BLaER1 treated with 17β-estradiol and CSF1 and Interleukin-3, amounts not matched to agents 10 nM and 100 nM (cell line): ENCODE measurements around the gene COA4.
A peak's percentile ranks its signal among the peaks of the same experiment; 100 is the strongest.
"Not testable (repeated sequence)": the region's sequence is repeated elsewhere in the genome, so short reads cannot be mapped to it uniquely, and the experiment has no call there.

Source experiments
- H3K27ac ChIP-seq, 11 experiments: shearing (Covaris generic); formaldehyde crosslinking; 2 replicates each; pipeline ENCODE4 v1.8.1; 2022
- H3K27me3 ChIP-seq, 11 experiments: shearing (Covaris generic); formaldehyde crosslinking; 2 replicates each; pipeline ENCODE4 v1.8.1; 2022
- H3K36me3 ChIP-seq, 11 experiments: shearing (Covaris generic); formaldehyde crosslinking; 2 replicates each; pipeline ENCODE4 v1.8.1; 2022
- H3K4me1 ChIP-seq, 10 experiments: shearing (Covaris generic); formaldehyde crosslinking; 2 replicates each; pipeline ENCODE4 v1.8.1; 2022
- H3K4me2 ChIP-seq, 11 experiments: shearing (Covaris generic); formaldehyde crosslinking; 2 replicates each; pipeline ENCODE4 v1.8.1; 2022
- H3K4me3 ChIP-seq, 10 experiments: shearing (Covaris generic); formaldehyde crosslinking; 2 replicates each; pipeline ENCODE4 v1.8.1; 2022
- H3K9ac ChIP-seq, 11 experiments: shearing (Covaris generic); formaldehyde crosslinking; 2 replicates each; pipeline ENCODE4 v1.8.1; 2022
- H3K9me3 ChIP-seq, 11 experiments: shearing (Covaris generic); formaldehyde crosslinking; replicated peaks in 1 of 11; 2 replicates each; pipeline ENCODE4 v1.8.1; 2022
- H4K20me1 ChIP-seq, 11 experiments: shearing (Covaris generic); formaldehyde crosslinking; 2 replicates each; pipeline ENCODE4 v1.8.1; 2022
- Cebpa-rat ChIP-seq, 11 experiments: shearing (Covaris generic); IDR thresholded peaks; 2 replicates each; pipeline ENCODE4 v1.8.1; 2022

COA4 gene

GRCh38 chr11:73893041-73893440 lies 16.4 kb upstream of the COA4 start:
- no peaks in the 10 kb centered on the region for H3K4me1 ChIP-seq
- H3K9me3 ChIP-seq: peaks cover 0 to 6% (median 0%) of the 10 kb centered on the region in 11 experiments; a peak in 2 of 22 replicates
- no peak overlapping the region for H3K9ac ChIP-seq
- TF ChIP-seq Cebpa-rat (IDR thresholded peaks at IDR 0.05): no peak
- H3K27me3 ChIP-seq: no peaks in the 10 kb centered on the region
- H3K4me2 ChIP-seq: no peak overlapping the region
- H3K4me3 ChIP-seq: no peak overlapping the region
- no peak overlapping the region for H3K27ac ChIP-seq
- no peaks in the 10 kb centered on the region for H4K20me1 ChIP-seq
- peaks cover 37 to 78% (median 63%) of the 10 kb centered on the region in 11 experiments for H3K36me3 ChIP-seq

- H3K9me3 ChIP-seq: no peaks in the 10 kb centered on the region
- H3K4me3 ChIP-seq: no peak overlapping the region
- peaks cover 0 to 8% (median 0%) of the 10 kb centered on the region in 10 experiments; a peak in 2 of 20 replicates for H3K4me1 ChIP-seq
- no peak overlapping the region for H3K27ac ChIP-seq
- H3K9ac ChIP-seq: no peak overlapping the region
- TF ChIP-seq Cebpa-rat (IDR thresholded peaks at IDR 0.05): no peak
- H3K4me2 ChIP-seq: no peak overlapping the region
- no peaks in the 10 kb centered on the region for H3K27me3 ChIP-seq
- H4K20me1 ChIP-seq: no peaks in the 10 kb centered on the region
- H3K36me3 ChIP-seq: peaks cover 44 to 83% (median 65%) of the 10 kb centered on the region in 11 experiments; a peak in 21 of 22 replicates
Measured at GRCh38 chr11:73889536-73889935, 12.9 kb upstream of the COA4 start.

GRCh38 chr11:73889019-73889418 lies 12.4 kb upstream of the COA4 start:
- H3K27me3 ChIP-seq: no peaks in the 10 kb centered on the region

GRCh38 chr11:73888244-73888643 lies 11.6 kb upstream of the COA4 start:
- Histone ChIP-seq H3K4me2 (no peak overlapping the region), H3K9ac (no peak overlapping the region), H3K27ac (no peak overlapping the region), H3K4me1 (peaks cover 0 to 8% (median 0%) of the 10 kb centered on the region in 10 experiments; a peak in 2 of 20 replicates), H4K20me1 (no peaks in the 10 kb centered on the region), H3K36me3 (peaks cover 46 to 84% (median 66%) of the 10 kb centered on the region in 11 experiments), H3K4me3 (no peak overlapping the region), H3K27me3 (no peaks in the 10 kb centered on the region), H3K9me3 (no peaks in the 10 kb centered on the region)
- no peak for TF ChIP-seq Cebpa-rat (IDR thresholded peaks at IDR 0.05)

More at GRCh38 chr11:73889019-73889418, 12.4 kb upstream of the COA4 start:
- H4K20me1 ChIP-seq: no peaks in the 10 kb centered on the region
- H3K9ac ChIP-seq: no peak overlapping the region
- H3K9me3 ChIP-seq: no peaks in the 10 kb centered on the region
- TF ChIP-seq Cebpa-rat (IDR thresholded peaks at IDR 0.05): no peak
- peaks cover 47 to 84% (median 66%) of the 10 kb centered on the region in 11 experiments for H3K36me3 ChIP-seq
- H3K4me2 ChIP-seq: no peak overlapping the region
- no peak overlapping the region for H3K4me3 ChIP-seq
- H3K27ac ChIP-seq: no peak overlapping the region
- peaks cover 0 to 8% (median 0%) of the 10 kb centered on the region in 10 experiments; a peak in 2 of 20 replicates for H3K4me1 ChIP-seq

- no peaks in the 10 kb centered on the region for H3K9me3 ChIP-seq
- H3K36me3 ChIP-seq: peaks cover 23 to 55% (median 38%) of the 10 kb centered on the region in 11 experiments; a peak in 20 of 22 replicates
- no peak overlapping the region for H3K4me2 ChIP-seq
- H3K9ac ChIP-seq: no peak overlapping the region
- H3K4me1 ChIP-seq: peaks cover 0 to 8% (median 0%) of the 10 kb centered on the region in 10 experiments; a peak in 2 of 20 replicates
- H4K20me1 ChIP-seq: no peaks in the 10 kb centered on the region
- H3K4me3 ChIP-seq: no peak overlapping the region
- no peaks in the 10 kb centered on the region for H3K27me3 ChIP-seq
- TF ChIP-seq Cebpa-rat (IDR thresholded peaks at IDR 0.05): no peak
- H3K27ac ChIP-seq: no peak overlapping the region
Measured at GRCh38 chr11:73883856-73884255, 7.2 kb upstream of the COA4 start.

- H4K20me1 ChIP-seq, H3K27me3 ChIP-seq, H3K27ac ChIP-seq, H3K9me3 ChIP-seq, H3K4me3 ChIP-seq, H3K4me2 ChIP-seq, H3K9ac ChIP-seq: not testable (repeated sequence)
- Histone ChIP-seq H3K36me3 (peaks cover 9 to 27% (median 19%) of the 10 kb centered on the region in 11 experiments; a peak in 21 of 22 replicates), H3K4me1 (peaks cover 11 to 18% (median 15%) of the 10 kb centered on the region in 10 experiments)
Measured at GRCh38 chr11:73880449-73880848, 3.8 kb upstream of the COA4 start.

- H3K27me3 ChIP-seq: no peaks in the 10 kb centered on the region
- no peaks in the 10 kb centered on the region for H3K9me3 ChIP-seq
- H3K36me3 ChIP-seq: peaks cover 12 to 32% (median 28%) of the 10 kb centered on the region in 11 experiments
- no peak overlapping the region for H3K4me2 ChIP-seq
- no peak overlapping the region for H3K9ac ChIP-seq
- H3K27ac ChIP-seq: no peak overlapping the region
- no peak for TF ChIP-seq Cebpa-rat (IDR thresholded peaks at IDR 0.05)
- peaks cover 21 to 29% (median 26%) of the 10 kb centered on the region in 10 experiments for H3K4me1 ChIP-seq
- H3K4me3 ChIP-seq: no peak overlapping the region
- H4K20me1 ChIP-seq: peaks cover 0 to 14% (median 0%) of the 10 kb centered on the region in 11 experiments; a peak in 7 of 22 replicates
Measured at GRCh38 chr11:73878771-73879170, 2.1 kb upstream of the COA4 start.

- Histone ChIP-seq H3K4me2 (peak overlapping the region; percentile 77 to 99 (median 91)), H3K9ac (peak overlapping the region; percentile 81 to 92 (median 87)), H4K20me1 (peaks cover 0 to 29% (median 12%) of the 10 kb centered on the region in 11 experiments; a peak in 11 of 22 replicates), H3K36me3 (peaks cover 35 to 52% (median 47%) of the 10 kb centered on the region in 11 experiments), H3K9me3 (no peaks in the 10 kb centered on the region), H3K4me1 (peaks cover 21 to 29% (median 26%) of the 10 kb centered on the region in 10 experiments), H3K4me3 (peak overlapping the region; percentile 69 to 81 (median 74)), H3K27ac (peak overlapping the region; percentile 72 to 94 (median 91); a peak in 21 of 22 replicates), H3K27me3 (no peaks in the 10 kb centered on the region)
- no peak for TF ChIP-seq Cebpa-rat (IDR thresholded peaks at IDR 0.05)
Measured at GRCh38 chr11:73875840-73876239, 806 bp downstream of the COA4 start.

GRCh38 chr11:73875380-73875779 lies 1.3 kb downstream of the COA4 start:
- Histone ChIP-seq H3K27ac (peak overlapping the region in 10 of 11 experiments; percentile 75 to 94 (median 91); a peak in 18 of 22 replicates), H4K20me1 (peaks cover 0 to 31% (median 12%) of the 10 kb centered on the region in 11 experiments; a peak in 11 of 22 replicates), H3K36me3 (peaks cover 39 to 57% (median 52%) of the 10 kb centered on the region in 11 experiments), H3K4me3 (peak overlapping the region; percentile 69 to 81 (median 74)), H3K4me2 (peak overlapping the region; percentile 77 to 99 (median 91)), H3K27me3 (no peaks in the 10 kb centered on the region), H3K9me3 (no peaks in the 10 kb centered on the region), H3K4me1 (peaks cover 21 to 29% (median 26%) of the 10 kb centered on the region in 10 experiments), H3K9ac (peak overlapping the region; percentile 81 to 92 (median 87))
- no peak for TF ChIP-seq Cebpa-rat (IDR thresholded peaks at IDR 0.05)
